ENCODE measurements around the gene INSYN1.
"Not testable (repeated sequence)": the region's sequence is repeated elsewhere in the genome, so short reads cannot be mapped to it uniquely, and the experiment has no call there.

INSYN1 gene

DNA sequence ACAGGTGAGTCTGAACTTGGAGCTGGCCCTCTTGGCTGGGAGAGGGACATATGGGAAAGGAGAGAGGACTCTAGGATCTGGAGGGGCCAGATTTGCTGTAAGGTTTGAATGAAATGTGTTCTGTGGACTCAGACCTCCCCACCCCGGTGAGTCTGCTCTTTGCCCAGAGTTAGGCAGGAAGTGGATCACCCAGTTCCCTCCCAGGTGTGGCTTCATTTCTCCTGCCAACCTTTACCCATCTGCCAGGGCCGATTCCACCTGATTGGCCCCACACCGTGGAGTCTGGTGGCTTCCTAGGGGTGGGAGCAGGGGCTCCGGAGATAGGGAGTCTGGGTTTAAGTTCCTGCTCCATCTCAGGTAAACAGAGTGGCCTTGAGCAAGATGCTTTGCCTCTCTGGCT, 43.5 kb downstream of the INSYN1 start:
- DNase-seq, result no peak

DNA sequence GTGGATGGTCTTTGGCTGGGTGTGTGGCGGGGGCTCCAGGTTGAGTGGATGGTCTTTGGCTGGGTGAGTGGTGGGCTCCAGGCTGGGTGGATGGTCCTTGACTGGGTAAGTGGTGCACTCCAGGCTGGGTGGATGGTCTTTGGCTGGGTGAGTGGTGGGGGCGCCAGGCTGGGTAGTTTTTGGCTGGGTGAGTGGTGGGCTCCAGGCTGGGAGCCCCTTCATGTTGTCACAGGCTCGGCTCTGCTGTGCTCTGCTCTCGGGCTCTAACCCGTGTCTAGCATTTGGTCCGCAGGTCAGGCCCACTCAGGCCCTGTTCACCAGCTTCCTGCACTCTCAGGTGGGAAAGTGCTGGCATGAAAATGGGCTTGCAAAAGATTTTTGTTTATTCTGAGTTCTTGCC, 43.9 kb downstream of the INSYN1 start:
- no peak for DNase-seq

DNA sequence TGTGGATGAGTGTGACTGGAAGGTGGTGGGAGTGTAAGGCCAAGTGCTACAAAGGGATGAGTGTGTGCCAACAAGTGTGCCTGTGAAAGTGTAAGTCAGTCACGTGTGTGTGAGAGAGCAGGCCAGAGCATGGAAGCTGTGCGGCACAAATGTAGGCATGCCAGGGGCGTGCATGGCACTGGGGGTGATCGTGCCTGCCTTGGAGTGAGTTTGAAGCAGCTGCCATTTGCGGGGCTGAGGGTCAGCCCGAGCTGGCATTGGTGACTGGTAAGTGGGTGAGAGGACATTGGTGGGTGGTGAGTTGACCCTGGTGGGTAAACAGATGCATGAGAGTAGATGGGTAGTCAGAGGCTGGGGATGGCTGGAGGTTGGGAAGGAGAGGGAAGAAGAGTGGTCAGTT, 44.5 kb downstream of the INSYN1 start:
- no peak for DNase-seq

DNA sequence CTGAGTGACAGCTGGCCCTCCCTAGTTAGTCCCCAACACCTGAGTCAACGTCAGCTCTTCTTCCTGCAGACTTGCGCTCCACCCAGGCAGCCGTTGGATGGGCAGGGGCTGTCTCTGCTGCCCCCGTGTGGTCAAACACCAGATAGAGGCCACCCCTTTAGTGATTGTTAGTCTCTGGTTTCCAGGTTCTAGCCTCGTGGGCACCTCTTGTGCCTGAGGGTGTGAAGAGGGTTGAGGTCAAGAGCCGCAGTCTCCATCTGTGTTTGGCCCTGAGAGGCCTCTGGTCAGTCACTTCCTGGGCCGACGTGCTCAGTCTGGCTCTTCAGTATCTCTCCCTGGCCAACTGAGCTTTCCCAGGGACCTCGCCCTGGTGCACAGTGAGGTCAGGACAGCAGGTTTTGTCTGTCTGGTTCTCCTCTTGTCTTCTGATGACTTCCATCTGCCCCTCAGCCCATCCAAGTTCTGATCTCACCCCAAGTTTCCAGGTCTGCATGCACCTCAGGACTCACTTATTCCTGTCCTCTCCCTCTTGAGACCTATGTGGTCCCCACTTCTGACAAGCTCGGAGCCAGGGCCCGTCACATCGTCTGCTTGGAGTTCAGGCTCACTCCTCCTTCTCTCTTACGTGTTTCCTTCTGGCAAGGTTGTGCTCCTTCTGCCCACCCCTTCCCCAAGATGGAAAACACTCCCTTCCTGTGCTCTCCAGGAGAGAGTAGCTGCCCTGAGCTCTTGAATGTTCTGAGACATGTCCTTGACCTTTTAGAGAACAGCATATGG, 48.1 kb downstream of the INSYN1 start:
- DNase-seq, result no peak

DNA sequence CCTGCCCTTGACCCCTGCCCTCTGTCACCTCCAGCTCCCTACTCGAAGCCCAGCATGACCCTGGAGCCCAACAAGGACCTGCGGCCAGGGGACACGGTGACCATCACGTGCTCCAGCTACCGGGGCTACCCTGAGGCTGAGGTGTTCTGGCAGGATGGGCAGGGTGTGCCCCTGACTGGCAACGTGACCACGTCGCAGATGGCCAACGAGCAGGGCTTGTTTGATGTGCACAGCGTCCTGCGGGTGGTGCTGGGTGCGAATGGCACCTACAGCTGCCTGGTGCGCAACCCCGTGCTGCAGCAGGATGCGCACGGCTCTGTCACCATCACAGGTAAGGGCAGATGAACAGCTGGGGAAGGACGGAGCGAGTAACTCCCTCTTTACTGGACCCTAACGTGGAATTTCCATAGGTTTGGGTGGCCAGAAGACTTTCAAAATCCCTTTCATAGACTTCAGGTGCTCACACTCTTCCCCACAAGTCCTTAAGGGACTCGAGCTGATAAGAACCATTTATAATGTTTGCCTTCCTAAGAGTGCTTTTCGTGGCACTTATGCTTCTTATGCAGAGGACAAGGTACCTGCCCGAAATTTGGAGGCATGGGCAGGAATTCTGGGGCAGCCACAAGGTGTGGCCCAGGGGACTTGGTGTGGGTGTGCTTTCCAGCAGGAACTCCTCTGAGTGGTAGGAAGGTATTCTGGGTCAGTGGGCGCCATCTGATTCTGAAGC, 48.8 kb downstream of the INSYN1 start:
- not testable (repeated sequence) for DNase-seq

DNA sequence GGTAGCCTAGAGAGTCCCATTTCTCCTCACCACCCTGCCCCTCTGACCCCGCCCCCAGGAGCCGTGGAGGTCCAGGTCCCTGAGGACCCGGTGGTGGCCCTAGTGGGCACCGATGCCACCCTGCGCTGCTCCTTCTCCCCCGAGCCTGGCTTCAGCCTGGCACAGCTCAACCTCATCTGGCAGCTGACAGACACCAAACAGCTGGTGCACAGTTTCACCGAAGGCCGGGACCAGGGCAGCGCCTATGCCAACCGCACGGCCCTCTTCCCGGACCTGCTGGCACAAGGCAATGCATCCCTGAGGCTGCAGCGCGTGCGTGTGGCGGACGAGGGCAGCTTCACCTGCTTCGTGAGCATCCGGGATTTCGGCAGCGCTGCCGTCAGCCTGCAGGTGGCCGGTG, 49.5 kb downstream of the INSYN1 start:
- not testable (repeated sequence) for DNase-seq

DNA sequence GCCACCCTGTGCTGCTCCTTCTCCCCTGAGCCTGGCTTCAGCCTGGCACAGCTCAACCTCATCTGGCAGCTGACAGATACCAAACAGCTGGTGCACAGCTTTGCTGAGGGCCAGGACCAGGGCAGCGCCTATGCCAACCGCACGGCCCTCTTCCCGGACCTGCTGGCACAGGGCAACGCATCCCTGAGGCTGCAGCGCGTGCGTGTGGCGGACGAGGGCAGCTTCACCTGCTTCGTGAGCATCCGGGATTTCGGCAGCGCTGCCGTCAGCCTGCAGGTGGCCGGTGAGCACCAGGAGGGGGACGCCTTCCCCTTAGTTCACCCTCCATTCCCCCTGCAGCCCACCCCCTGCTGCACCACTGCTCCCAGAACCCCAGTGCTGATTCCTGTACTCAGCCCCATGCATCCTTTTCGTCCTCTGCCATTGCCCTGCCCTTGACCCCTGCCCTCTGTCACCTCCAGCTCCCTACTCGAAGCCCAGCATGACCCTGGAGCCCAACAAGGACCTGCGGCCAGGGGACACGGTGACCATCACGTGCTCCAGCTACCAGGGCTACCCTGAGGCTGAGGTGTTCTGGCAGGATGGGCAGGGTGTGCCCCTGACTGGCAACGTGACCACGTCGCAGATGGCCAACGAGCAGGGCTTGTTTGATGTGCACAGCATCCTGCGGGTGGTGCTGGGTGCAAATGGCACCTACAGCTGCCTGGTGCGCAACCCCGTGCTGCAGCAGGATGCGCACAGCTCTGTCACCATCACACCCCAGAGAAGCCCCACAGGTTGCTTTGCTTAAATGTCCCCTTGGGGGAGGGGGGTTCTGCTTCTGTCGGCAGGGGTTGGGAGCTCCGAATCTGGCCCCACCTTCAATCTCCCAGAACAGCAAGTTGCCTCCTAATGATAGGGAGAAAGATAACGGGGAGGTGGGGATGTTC, 50.6 kb downstream of the INSYN1 start:
- not testable (repeated sequence) for DNase-seq

DNA sequence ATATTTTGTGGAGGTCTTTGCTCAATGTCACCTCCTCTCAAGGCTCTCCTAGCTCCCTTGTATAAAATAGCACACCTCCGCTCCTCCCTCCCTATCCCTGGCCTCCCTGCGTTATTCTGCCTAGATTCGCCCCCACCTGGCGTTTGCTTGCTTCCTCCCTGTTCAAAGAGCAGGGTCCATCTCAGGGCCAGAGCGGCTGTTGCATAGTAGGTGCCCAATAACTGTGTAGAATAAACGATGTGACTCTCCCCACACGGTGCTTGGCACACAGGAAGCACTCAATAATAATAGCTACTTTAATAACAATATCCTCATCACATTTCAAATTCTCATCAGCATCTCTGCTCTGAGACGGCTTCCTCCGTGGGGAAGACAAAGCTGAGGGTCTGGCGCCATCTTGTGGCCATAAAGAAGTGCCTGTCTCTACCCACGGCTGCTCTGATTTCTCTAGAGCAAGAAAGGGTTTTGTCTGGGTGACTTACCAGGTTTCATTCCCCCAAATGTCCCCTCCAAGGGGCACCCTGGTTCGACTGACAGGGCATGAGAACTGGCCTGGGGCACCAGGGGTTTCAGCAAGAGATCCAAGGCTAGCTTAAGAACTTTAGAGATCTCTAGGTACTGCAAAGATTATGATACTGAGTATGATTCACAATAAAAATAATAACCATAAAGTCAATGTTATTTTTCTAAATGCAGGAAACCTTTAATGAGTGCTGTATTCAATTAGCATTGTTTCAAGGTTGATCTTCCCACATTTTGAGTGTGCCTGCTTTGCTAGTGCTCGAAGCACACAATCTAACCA, 52.9 kb downstream of the INSYN1 start:
- no peak for DNase-seq

DNA sequence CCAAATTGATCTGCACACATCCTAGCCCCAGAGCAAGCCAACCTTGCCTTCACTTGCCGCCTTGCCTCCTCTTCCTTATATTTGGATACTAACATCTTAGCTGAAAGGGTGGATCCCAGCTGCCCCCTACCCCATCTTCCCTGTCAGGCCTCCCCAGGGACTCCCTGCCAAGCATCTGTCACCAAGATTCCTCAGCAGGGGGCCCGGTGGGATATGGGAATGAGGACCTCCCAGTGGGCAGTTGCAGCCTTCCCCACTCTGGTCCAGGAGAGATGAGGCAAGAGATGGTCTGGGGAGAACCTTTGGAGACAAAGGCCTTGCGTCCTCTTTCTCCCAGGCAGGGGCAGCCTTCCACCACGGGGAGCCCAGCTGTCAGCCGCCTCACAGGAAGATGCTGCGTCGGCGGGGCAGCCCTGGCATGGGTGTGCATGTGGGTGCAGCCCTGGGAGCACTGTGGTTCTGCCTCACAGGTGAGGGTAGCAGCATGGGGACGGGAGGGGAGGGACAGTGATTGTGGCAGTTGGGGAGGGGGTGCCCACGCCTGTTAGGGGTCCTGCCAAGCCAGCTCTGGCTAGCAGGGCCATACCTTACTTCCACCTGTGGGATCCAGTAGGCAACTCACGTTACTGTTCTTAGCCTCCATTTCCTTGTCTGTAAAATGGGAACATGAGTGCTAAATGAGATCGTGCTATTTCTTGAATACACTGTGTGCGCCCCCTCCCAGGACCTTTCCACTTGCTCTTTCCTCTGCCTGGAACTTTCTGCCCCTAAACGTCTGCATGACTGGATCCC, 53.7 kb downstream of the INSYN1 start:
- DNase-seq, result no peak

DNA sequence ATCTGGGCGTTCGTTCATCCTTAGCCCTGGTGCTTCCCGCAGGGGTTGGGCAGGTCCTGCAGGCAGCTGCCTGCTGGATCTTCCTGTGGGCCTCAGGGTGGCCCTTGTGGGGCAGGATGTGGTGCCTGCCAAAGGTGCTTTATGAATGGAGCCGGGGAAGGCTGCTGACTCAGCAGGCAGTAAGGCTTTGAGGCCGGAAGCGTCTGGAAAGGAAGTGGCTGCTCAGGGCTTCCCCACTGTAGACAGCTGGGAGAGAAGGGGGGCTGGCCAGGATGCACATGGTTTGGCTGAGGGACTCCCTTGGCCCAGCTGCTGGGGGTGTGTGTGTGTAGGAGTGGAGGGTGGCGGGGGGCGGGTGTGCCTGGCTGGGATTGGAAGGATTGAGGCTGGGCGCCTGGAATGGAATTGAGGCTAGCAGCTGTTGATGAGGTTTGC, 56.1 kb downstream of the INSYN1 start:
- no peak for DNase-seq

DNA sequence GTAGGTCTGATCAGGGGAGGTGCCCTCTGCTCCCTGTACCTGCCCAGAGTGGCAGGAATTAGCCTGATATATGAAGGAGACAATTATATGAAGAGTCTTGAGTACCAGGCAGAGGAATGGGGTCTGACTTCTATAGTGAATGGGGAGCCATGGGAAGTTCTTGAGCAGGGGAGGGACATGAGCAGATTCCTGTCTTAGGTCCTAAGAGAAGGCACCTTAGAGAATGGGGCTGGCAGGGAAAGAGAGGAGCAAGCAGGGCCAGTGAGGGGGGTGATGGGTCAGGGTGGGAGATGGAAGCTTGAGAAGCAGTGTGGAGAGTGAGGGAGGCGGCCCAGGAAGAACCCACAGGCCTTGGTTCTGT, 56.5 kb downstream of the INSYN1 start:
- DNase-seq, result no peak

DNA sequence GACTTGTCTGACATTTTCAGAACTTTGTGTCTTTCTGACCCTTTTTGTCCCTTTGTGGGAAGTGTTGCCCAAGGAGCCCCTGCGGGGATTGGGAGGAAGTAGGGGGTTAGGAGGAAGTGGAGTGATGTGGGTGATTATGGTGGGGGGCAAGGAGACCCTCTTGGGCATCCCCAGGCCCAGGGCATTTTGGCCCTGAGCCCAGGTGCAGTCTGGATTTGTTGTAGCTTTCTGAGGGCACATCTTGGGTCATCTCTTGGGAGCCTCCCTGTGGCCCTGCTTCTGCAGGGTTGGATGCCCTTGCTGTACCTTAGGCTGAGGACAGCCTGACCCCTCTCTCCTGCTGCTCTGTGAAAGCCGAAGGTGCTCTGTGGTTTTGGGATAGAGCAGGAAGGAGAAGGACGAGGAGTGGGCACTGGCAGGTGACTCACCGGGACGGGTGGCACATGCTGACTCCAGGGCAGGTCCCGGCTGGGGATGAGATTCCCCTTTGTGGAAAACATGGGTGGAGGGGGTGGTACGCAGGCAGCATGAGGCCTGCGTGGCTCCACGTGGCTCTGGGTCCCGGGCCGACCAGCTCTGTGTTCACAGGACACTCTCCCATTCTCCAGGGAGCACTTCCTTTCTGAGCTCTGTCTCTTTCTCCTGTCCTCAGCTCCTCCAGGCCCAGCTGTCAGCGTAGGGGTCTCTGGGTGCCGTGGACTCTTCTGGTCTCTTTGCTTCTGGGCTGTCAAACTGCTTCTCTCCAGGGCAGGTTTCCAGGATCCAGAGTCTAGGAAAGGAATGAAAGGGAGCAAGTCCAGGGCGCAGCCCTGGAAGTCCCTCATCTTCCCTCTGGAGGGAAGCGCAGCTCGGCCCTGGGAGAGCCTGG, 57.1 kb downstream of the INSYN1 start:
- DNase-seq, result no peak

DNA sequence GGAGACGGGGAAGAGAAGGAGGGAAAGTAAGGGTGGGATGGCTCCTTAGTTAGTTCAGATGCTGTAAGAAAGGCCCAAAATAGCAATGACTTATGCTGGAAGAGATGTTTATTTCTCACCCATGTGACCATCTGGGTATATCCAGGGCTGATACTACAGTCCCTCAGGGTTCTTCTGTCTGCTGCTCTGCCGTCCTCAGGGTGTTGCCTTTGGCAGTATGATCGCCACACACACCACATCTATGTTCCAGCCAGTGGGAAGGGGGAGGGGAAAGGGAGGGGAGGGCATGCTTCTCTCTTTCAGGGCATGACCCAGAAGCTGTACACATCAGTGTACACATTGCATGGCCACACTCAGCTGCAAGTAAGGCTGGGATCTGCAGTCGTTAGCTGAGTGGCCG, 58.7 kb downstream of the INSYN1 start:
- no peak for DNase-seq

DNA sequence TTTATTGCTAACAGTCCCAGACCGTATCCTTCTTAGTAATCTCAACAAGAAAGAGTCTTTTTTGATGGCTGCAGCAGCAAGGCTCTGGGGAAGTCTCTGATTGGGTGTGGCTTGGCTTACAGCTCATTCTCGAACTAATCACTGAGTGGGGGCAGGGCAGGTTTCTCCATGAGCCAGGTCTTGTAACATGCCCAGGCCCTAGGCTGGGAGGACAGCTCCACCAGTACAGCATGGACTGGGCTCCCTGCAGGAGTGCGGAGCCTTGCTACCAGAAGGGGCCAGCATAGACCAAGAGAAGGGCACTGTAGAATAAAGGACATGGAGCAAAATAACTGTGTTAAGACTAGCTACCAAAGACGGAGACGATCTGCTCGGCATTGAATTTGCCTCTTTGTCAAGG, 61.8 kb downstream of the INSYN1 start:
- no peak for DNase-seq

DNA sequence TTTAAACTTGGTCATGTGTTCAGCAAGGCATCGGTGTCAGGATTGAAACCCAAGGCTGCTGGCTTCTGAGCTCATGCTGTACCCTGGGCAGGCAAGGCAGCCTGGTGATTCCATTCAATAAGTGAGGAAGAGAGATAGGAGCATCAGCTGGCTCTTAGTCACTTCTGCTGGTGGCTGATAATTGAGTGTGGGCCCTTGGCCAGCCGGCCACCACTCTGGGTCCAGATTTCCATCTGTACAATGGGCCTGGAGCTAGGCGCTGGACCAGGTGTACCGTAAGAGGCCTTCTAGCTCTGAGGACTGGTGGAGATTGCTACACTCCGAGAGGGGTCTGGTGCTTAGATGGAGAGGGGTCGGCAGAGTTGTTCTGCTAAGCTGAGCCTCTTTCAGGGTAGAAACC, 64.7 kb downstream of the INSYN1 start:
- DNase-seq, result no peak

DNA sequence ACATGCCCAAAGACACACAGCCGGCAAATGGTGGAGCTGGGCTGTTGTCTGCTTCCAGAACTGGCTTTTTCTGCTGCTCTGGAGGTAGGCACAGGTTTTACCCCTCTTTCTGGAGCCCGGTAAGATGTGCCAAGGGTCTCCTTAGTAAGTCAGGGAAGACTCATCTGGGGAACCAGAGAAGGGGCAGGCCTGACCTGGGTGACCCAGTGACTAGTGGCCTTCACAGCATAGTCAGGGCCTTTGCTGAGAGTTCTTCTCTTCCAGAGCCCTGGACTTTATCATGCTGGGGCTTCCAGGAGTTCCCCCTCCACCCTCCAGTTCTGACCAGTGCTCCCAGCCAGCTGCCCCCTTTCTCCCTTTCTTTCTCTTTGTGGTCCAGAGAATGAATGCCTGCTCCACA, 65.8 kb downstream of the INSYN1 start:
- no peak for DNase-seq

DNA sequence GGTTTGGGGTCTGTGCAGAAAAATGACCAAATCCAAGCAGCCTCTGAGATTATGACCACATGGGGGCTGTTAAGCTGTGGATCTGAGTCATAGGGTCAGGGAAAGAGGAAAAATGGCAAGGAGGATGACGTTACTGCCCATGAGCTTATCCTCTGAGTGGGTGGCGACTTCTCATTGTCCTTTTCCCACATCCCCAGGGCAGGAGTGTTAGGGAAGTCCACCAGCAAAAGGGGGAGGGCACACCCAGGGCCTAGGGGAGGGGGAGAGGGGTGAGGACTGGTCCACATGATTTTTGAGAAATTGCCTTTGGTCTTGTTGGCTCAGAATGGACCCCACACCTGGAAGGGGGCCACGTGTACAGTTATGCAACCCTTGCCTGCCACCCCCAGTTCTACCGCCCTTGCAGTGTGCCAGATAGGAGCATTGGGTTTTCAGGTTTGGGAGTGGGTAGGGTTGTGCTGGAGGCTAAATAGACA, 66.3 kb downstream of the INSYN1 start:
- DNase-seq, result no peak

DNA sequence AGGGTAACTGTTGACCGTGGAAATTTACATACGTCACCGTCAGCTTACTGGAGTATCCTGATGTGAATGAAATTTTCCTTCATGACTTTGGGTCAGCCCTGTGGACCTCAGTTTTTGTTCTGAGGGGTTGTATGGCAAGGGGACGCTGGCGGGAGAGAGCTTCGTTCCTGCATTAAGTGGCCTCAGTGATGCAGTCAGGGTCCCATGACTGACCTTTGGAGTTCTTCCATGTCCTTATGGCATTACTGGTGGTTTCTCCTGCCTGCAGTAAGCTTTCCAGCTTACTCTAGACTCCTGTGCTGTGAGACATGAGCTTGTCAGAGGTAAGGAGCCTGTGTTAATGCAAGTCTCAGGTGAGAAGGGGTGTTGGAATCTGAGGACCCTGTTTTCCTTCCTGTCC, 67.2 kb downstream of the INSYN1 start:
- no peak for DNase-seq
